Pancreas (tissue), 10 donors: Measurements from ENCODE around the gene GPHA2. TPM values are rescaled to one million over a fixed set of nuclear protein-coding genes. Genes with fewer than 3 reads are reported as not detected.

Source experiments
- ATAC-seq, 4 donors: fragments of 200-7000 bp; cut with Tn5 transposase; one replicate each; pipeline versions ENCODE4 v1.8.0 to v1.9.1; 2020; ENCODE audit warnings: mild to moderate bottlenecking in 4 of 4, moderate library complexity in 4 of 4
- DNase-seq, 6 donors: peaks; one replicate each; pipeline ENCODE4 v3.0.0-alpha.2; 2020
- FAIRE-seq: peaks from 2 replicates; lab custom pipeline; 2012; peaks lifted over from hg19 to GRCh38; lab: Jason Lieb, UNC
- H3K27ac ChIP-seq, 4 donors: fragments of 200-600 bp; sonication (generic); 1 replicate in 3 of 4; 2 replicates in 1 of 4; pipeline versions ENCODE4 v1.5.0 to v1.8.0; 2020
- H3K27me3 ChIP-seq, 4 donors: fragments of 200-600 bp; one replicate each; pipeline ENCODE4 v1.8.0; 2021
- H3K36me3 ChIP-seq, 3 donors: fragments of 200-600 bp; sonication (generic) in 1 of 3; one replicate each; pipeline versions ENCODE4 v1.5.0 to v1.8.0; 2020 to 2021
- H3K4me1 ChIP-seq, 3 donors: fragments of 200-600 bp; one replicate each; pipeline ENCODE4 v1.8.0; 2021
- H3K4me3 ChIP-seq, 4 donors: fragments of 200-600 bp; sonication (generic) in 2 of 4; one replicate each; pipeline versions ENCODE4 v1.5.0 to v1.8.0; 2020 to 2021
- H3K9me3 ChIP-seq, 4 donors: fragments of 200-600 bp; one replicate each; pipeline ENCODE4 v1.8.0; 2021
- CTCF ChIP-seq, 4 donors: fragments of 200-600 bp; sonication (generic) in 3 of 4; IDR thresholded peaks; one replicate each; pipeline versions ENCODE4 v1.5.0 to v1.8.0; 2021; ENCODE audit warnings: antibody characterized with exemption in 4 of 4
- WGBS, 2 donors: extraction: QIAGEN DNeasy Blood & Tissue Kit; methylation state at CpG; one replicate each; pipeline ENCODE4 v1.1.7; 2013; 5-methylcytosine and 5-hydroxymethylcytosine counted together
- intact Hi-C, 3 donors: fragments of 100-400 bp; cut with DNase I; formaldehyde crosslinking; loops; one replicate each; pipeline versions ENCODE4 v1.11.1 to v1.14.2; 2022
- polyA plus RNA-seq, 2 donors: library from polyadenylated mRNA; stranded (reverse); fragments of 200-250 nt; gene quantifications; one replicate each; pipeline ENCODE4 v1.2.3, GENCODE V29; 2013
- total RNA-seq, 6 donors: library from RNA; stranded (reverse); fragmentation: NEBNext Ultra II Directional in 4 of 6; extraction: Animal tissue kit (Norgen Biotek cat#: 25700) in 4 of 6; gene quantifications; one replicate each; pipeline versions ENCODE4 v1.2.1 to v1.2.4, GENCODE V29; 2021 to 2023
- donor health status: healthy with polysubstance abuse.
- donor health status: DM: no; HTN: no; CAD: no; lungs with moderate emphysema.
- donor health status: DM: no; HTN: no; CAD: no.
- donor health status: control.
- donor health status: control.
- donor health status: Bipolar disorder and iron deficiency.
- donor health status: DM: yes; HTN: yes; CAD: no.
- donor health status: DM: no; HTN: no; CAD: no.
- donor health status: DM: no; HTN: no; CAD: no.
- donor health status: DM: yes; HTN: yes; CAD: no.

GPHA2 gene
- total and polyA plus RNA-seq, 8 donors = 4.2 to 16.3 (median 12.2) TPM

DNA sequence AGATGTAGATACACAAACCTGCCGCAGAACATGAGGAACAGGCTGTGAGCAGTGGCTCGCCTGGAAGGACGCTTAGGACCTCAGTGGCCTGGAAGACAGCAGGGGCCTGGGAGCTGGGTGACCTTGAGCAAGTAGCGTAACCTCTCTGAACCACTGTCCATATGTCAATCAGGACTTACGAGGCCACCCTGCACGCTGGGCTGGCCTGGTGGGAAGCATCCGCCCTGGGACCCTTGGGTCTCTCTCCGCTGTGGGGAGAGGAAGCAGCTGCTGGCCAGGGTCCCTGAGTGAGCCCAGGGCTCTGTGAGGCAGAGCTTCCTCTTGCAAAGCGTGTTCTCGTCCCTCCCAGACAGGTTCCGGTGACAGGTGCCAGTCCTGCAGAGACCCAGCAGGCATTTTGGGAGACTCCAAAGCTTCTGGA is 43.3 kb downstream of the GPHA2 start:
- peak overlapping the region; percentile 59 to 87 (median 76) for H3K27ac ChIP-seq
- FAIRE-seq (no peak), DNase-seq (peak in 1 of 6 donors; percentile 40)

GRCh38 chr11:64891880-64892279 is 43.8 kb downstream of the GPHA2 start:
- H3K4me1 ChIP-seq = peaks cover 9 to 30% (median 19%) of the 10 kb centered on the region in 3 donors
- intact Hi-C loops = loop anchor here in 2 of 3 donors (5.0 to 10.0 kb wide), 3 partner anchors 40 to 107 kb away; no protein-coding TSS in a partner anchor
- ATAC-seq (no peak), FAIRE-seq (no peak), DNase-seq (no peak)
- no peaks in the 10 kb centered on the region for H3K9me3 ChIP-seq
- peak overlapping the region in 3 of 4 donors; percentile 71 to 87 (median 81) for H3K27ac ChIP-seq
- H3K4me3 ChIP-seq = peak overlapping the region in 3 of 4 donors; percentile 30 to 52 (median 49)
- TF ChIP-seq CTCF (IDR thresholded peaks at IDR 0.05) = no peak
- peaks cover 0 to 9% (median 0%) of the 10 kb centered on the region in 3 donors for H3K36me3 ChIP-seq
- 50 to 59% methylated on average over 5 of the region's 5 CpGs for WGBS, 2 donors
- no peaks in the 10 kb centered on the region for H3K27me3 ChIP-seq

More for the DNA sequence above, 43.3 kb downstream of the GPHA2 start:
- peak in 3 of 4 donors; percentile 1 to 2 (median 2) for ATAC-seq
- no peaks in the 10 kb centered on the region for H3K27me3 ChIP-seq
- no peak for TF ChIP-seq CTCF (IDR thresholded peaks at IDR 0.05)
- no peaks in the 10 kb centered on the region for H3K9me3 ChIP-seq
- H3K36me3 ChIP-seq = peaks cover 0 to 11% (median 2%) of the 10 kb centered on the region in 3 donors
- peaks cover 9 to 30% (median 19%) of the 10 kb centered on the region in 3 donors for H3K4me1 ChIP-seq
- intact Hi-C loops = loop anchor here in 2 of 3 donors (5.0 to 10.0 kb wide), 3 partner anchors 40 to 108 kb away; no protein-coding TSS in a partner anchor
- peak overlapping the region; percentile 30 to 52 (median 41) for H3K4me3 ChIP-seq
- WGBS, 2 donors = 33 to 37% methylated on average over 11 of the region's 11 CpGs

GRCh38 chr11:64891215-64891848 is 44.4 kb downstream of the GPHA2 start:
- TF ChIP-seq CTCF (IDR thresholded peaks at IDR 0.05) = no peak
- H3K4me3 ChIP-seq = peak overlapping the region in 2 of 4 donors; percentile 49 to 52
- H3K4me1 ChIP-seq = peaks cover 9 to 30% (median 19%) of the 10 kb centered on the region in 3 donors
- intact Hi-C loops = loop anchor here in 2 of 3 donors (5.0 to 10.0 kb wide), 3 partner anchors 39 to 107 kb away; no protein-coding TSS in a partner anchor
- H3K27me3 ChIP-seq = no peaks in the 10 kb centered on the region
- H3K27ac ChIP-seq = peak overlapping the region in 2 of 4 donors; percentile 33 to 48
- DNase-seq (no peak), FAIRE-seq (no peak), ATAC-seq (peak in 2 of 4 donors; percentile 1 to 3)
- no peaks in the 10 kb centered on the region for H3K9me3 ChIP-seq
- peaks cover 0 to 4% (median 0%) of the 10 kb centered on the region in 3 donors for H3K36me3 ChIP-seq
- 34 to 36% methylated on average over 25 of the region's 25 CpGs for WGBS, 2 donors

DNA sequence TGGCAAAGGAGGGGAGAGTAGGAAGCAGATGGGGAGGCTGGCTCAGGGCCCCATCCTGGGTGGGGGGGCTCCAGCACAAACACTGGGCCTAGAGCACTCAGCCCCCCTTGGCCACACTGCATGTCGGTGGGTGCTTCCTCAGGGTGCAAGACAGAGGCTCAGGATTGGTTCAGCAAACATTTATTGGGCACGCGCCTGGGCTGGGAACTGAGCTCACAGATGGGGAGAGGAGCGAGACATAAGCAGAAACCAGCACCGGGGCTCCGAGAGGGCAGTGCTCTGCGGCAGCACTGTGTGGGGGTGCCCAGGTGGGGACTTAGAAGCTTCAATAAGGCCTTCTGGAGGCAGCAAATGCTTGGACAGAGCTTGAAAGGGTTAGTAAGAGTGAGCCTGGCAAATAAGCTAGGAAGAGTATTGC is 45.2 kb downstream of the GPHA2 start:
- intact Hi-C loops = loop anchor here in 2 of 3 donors (5.0 to 10.0 kb wide), 3 partner anchors 38 to 106 kb away; no protein-coding TSS in a partner anchor
- H3K4me3 ChIP-seq = no peak overlapping the region
- no peak for ATAC-seq
- peaks cover 9 to 30% (median 19%) of the 10 kb centered on the region in 3 donors for H3K4me1 ChIP-seq
- WGBS, 2 donors = 82 to 89% methylated on average over 7 of the region's 7 CpGs
- TF ChIP-seq CTCF (IDR thresholded peaks at IDR 0.05) = no peak
- no peak overlapping the region for H3K27ac ChIP-seq
- no peak for FAIRE-seq
- H3K36me3 ChIP-seq = no peaks in the 10 kb centered on the region
- H3K9me3 ChIP-seq = no peaks in the 10 kb centered on the region
- DNase-seq = no peak
- H3K27me3 ChIP-seq = no peaks in the 10 kb centered on the region
